GM19025 (cell line): ENCODE measurements around the gene SLC16A13.
"Not testable (repeated sequence)": the region's sequence is repeated elsewhere in the genome, so short reads cannot be mapped to it uniquely, and the experiment has no call there.

Source experiments
- ATAC-seq: cut with Tn5 transposase; IDR thresholded peaks from one replicate; pipeline ENCODE4 v1.9.1; 2021; ENCODE audit warnings: mild to moderate bottlenecking, low read depth, moderate library complexity; ENCODE audit not compliant: unreplicated experiment

SLC16A13 gene

GRCh38 chr17:7035591-7036368, at the start of gene SLC16A13:
TSS of gene SLC16A13 (plus strand) at chr17:7036015. CDS start at chr17:7036383, 368 bp downstream.
- peak; percentile 88 for ATAC-seq

GRCh38 chr17:6986676-6987075, 49.1 kb upstream of the SLC16A13 start:
- ATAC-seq: no peak

GRCh38 chr17:6989779-6990178, 46.0 kb upstream of the SLC16A13 start:
- ATAC-seq: no peak

GRCh38 chr17:6993613-6994056, 42.2 kb upstream of the SLC16A13 start:
- not testable (repeated sequence) for ATAC-seq

- no peak for ATAC-seq
Observed at GRCh38 chr17:6994118-6994598, 41.7 kb upstream of the SLC16A13 start.

- no peak for ATAC-seq
Observed at GRCh38 chr17:6994666-6995256, 41.1 kb upstream of the SLC16A13 start.

GRCh38 chr17:6995500-6996255, 40.1 kb upstream of the SLC16A13 start, which contains the start of gene ALOX12:
TSS of gene ALOX12 (plus strand) at chr17:6996049. CDS start at chr17:6996118, 69 bp downstream.
- no peak for ATAC-seq

- no peak for ATAC-seq
Observed at GRCh38 chr17:6996256-6997011, 39.4 kb upstream of the SLC16A13 start.

- no peak for ATAC-seq
Observed at GRCh38 chr17:6997171-6997570, 38.6 kb upstream of the SLC16A13 start.

- ATAC-seq: no peak
Observed at GRCh38 chr17:6998855-6999508, 36.8 kb upstream of the SLC16A13 start.

- ATAC-seq: no peak
Observed at GRCh38 chr17:7001318-7001961, 34.4 kb upstream of the SLC16A13 start.

- ATAC-seq: no peak
Observed at GRCh38 chr17:7002288-7003047, 33.3 kb upstream of the SLC16A13 start.

GRCh38 chr17:7003745-7004144, 32.1 kb upstream of the SLC16A13 start:
- no peak for ATAC-seq

GRCh38 chr17:7004398-7005253, 31.2 kb upstream of the SLC16A13 start:
- no peak for ATAC-seq

- ATAC-seq: no peak
Observed at GRCh38 chr17:7005716-7006115, 30.1 kb upstream of the SLC16A13 start.

GRCh38 chr17:7007143-7007542, 28.7 kb upstream of the SLC16A13 start:
- no peak for ATAC-seq

- no peak for ATAC-seq
Observed at GRCh38 chr17:7010523-7010922, 25.3 kb upstream of the SLC16A13 start.

GRCh38 chr17:7011415-7011814, 24.4 kb upstream of the SLC16A13 start:
- no peak for ATAC-seq
